ENCODE results near the gene MBIP.

The MBIP gene

GRCh38 chr14:36271939-36272907, 48.2 kb downstream of the MBIP start (continued):
- TF ChIP-seq ZNF214 (tag by site-specific recombination; IDR thresholded peaks at IDR 0.05; ENCODE audit: borderline replicate concordance) (no peak), ZNF600 (tag by site-specific recombination; IDR thresholded peaks at IDR 0.05) (peak; percentile 86), OSR2 (tag by site-specific recombination; IDR thresholded peaks at IDR 0.05) (peak; percentile 86), ZNF571 (tag by site-specific recombination; IDR thresholded peaks at IDR 0.05) (no peak), ZNF530 (tag by site-specific recombination; IDR thresholded peaks at IDR 0.05; ENCODE audit: low read depth) (no peak), ZNF560 (tag by site-specific recombination; IDR thresholded peaks at IDR 0.05; ENCODE audit: borderline replicate concordance) (no peak), ZNF10 (tag by site-specific recombination; IDR thresholded peaks at IDR 0.05) (0 out of 2 replicates have a peak, but pooled peaks have one; percentile 53), GLI4 (tag by site-specific recombination; IDR thresholded peaks at IDR 0.05) (no peak), ZSCAN4 (tag by site-specific recombination; IDR thresholded peaks at IDR 0.05) (0 out of 2 replicates have a peak, but pooled peaks have one; percentile 16), ZNF692 (tag by site-specific recombination; IDR thresholded peaks at IDR 0.05) (peak; percentile 66; the same call in 1 of the 2 replicates), ZSCAN16 (tag by site-specific recombination; IDR thresholded peaks at IDR 0.05) (no peak), ZNF138 (tag by site-specific recombination; IDR thresholded peaks at IDR 0.05; ENCODE audit: borderline replicate concordance) (no peak), ZBTB48 (tag by site-specific recombination; IDR thresholded peaks at IDR 0.05) (0 out of 2 replicates have a peak, but pooled peaks have one; percentile 25), ZNF132 (tag by site-specific recombination; IDR thresholded peaks at IDR 0.05; ENCODE audit: borderline replicate concordance) (no peak), ZBTB11 (tag by site-specific recombination; conservative IDR thresholded peaks at IDR 0.05; ENCODE audit: low read depth) (no peak), ZNF664 (tag by site-specific recombination; IDR thresholded peaks at IDR 0.05) (0 out of 2 replicates have a peak, but pooled peaks have one; percentile 10), ZBTB44 (tag by site-specific recombination; IDR thresholded peaks at IDR 0.05) (no peak), PATZ1 (tag by site-specific recombination; IDR thresholded peaks at IDR 0.05) (peak; percentile 39; the same call in 1 of the 2 replicates)
